ENCODE measurements around the gene CYGB.

CYGB gene

GRCh38 chr17:76492123-76492988 lies 45.2 kb downstream of the CYGB start:
- no peak for TF ChIP-seq CTCF (IDR thresholded peaks at IDR 0.05; ENCODE audit: extremely low read depth, missing control alignments)
- DNase-seq (ENCODE audit: low spot score), result peak; percentile 65

GRCh38 chr17:76491271-76492122 lies 46.0 kb downstream of the CYGB start:
- TF ChIP-seq CTCF (IDR thresholded peaks at IDR 0.05; ENCODE audit: extremely low read depth, missing control alignments), result no peak
- DNase-seq (ENCODE audit: low spot score), result no peak

- no peak for TF ChIP-seq CTCF (IDR thresholded peaks at IDR 0.05; ENCODE audit: extremely low read depth, missing control alignments)
- no peak for DNase-seq (ENCODE audit: low spot score)
These were observed 47.3 kb downstream of the CYGB start for GRCh38 chr17:76490112-76490710.

- TF ChIP-seq CTCF (IDR thresholded peaks at IDR 0.05; ENCODE audit: extremely low read depth, missing control alignments), result no peak
- no peak for DNase-seq (ENCODE audit: low spot score)
These were observed 49.9 kb downstream of the CYGB start for GRCh38 chr17:76487451-76488192.

- DNase-seq (ENCODE audit: low spot score), result no peak
- TF ChIP-seq CTCF (IDR thresholded peaks at IDR 0.05; ENCODE audit: extremely low read depth, missing control alignments), result no peak
These were observed 51.9 kb downstream of the CYGB start for GRCh38 chr17:76485569-76485968.

- no peak for TF ChIP-seq CTCF (IDR thresholded peaks at IDR 0.05; ENCODE audit: extremely low read depth, missing control alignments)
- DNase-seq (ENCODE audit: low spot score), result no peak
These were observed 53.2 kb downstream of the CYGB start for GRCh38 chr17:76484228-76484725.
